Mucosa of descending colon (tissue), 3 donors: ENCODE data around the gene JAM3. TPM values are rescaled to one million over a fixed set of nuclear protein-coding genes. Genes with fewer than 3 reads are reported as not detected.

ENCODE experiments used
- ATAC-seq: fragments of 200-7000 bp; cut with Tn5 transposase; one replicate; pipeline ENCODE4 v1.9.1; 2020; ENCODE audit warnings: mild to moderate bottlenecking, moderate library complexity
- DNase-seq, 3 donors: peaks; one replicate each; pipeline ENCODE4 v3.0.0-alpha.2; 2020
- H3K36me3 ChIP-seq: fragments of 200-600 bp; one replicate; pipeline ENCODE4 v1.8.0; 2021; ENCODE audit warnings: low read depth, mild to moderate bottlenecking
- H3K4me1 ChIP-seq: fragments of 200-600 bp; one replicate; pipeline ENCODE4 v1.8.0; 2021; ENCODE audit warnings: low read depth, mild to moderate bottlenecking
- H3K4me3 ChIP-seq: fragments of 200-600 bp; one replicate; pipeline ENCODE4 v1.8.0; 2021; ENCODE audit warnings: mild to moderate bottlenecking
- H3K9me3 ChIP-seq: fragments of 200-600 bp; one replicate; pipeline ENCODE4 v1.8.0; 2021; ENCODE audit warnings: mild to moderate bottlenecking
- CTCF ChIP-seq: fragments of 200-600 bp; IDR thresholded peaks from one replicate; pipeline ENCODE4 v1.8.0; 2022; ENCODE audit warnings: antibody characterized with exemption, mild to moderate bottlenecking
- intact Hi-C, 2 donors: fragments of 100-400 bp; cut with DNase I in 1 of 2; cut with micrococcal nuclease in 1 of 2; formaldehyde crosslinking; loops; one replicate each; pipeline versions ENCODE4 v1.11.0 to v1.11.1; 2022; cut with DNase I, micrococcal nuclease
- total RNA-seq, 3 donors: library from RNA; stranded (reverse); fragmentation: NEBNext Ultra II Directional in 2 of 3; extraction: Animal tissue kit (Norgen Biotek cat#: 25700) in 2 of 3; gene quantifications; one replicate each; pipeline versions ENCODE4 v1.2.1 to v1.2.4, GENCODE V29; 2021 to 2023
- donor health status: DM: no; HTN: no; CAD: no; lungs with moderate emphysema.
- donor health status: DM: no; HTN: no; CAD: no.
- donor health status: DM: no; HTN: yes; CAD: no.

JAM3 gene
- total RNA-seq, 3 donors from 2014 or later = 5.4 to 62.7 (median 5.5) TPM

GRCh38 chr11:134030853-134031252 lies 38.0 kb upstream of the JAM3 start:
- H3K4me1 ChIP-seq = peaks cover 8% of the 10 kb centered on the region
- H3K36me3 ChIP-seq = no peaks in the 10 kb centered on the region
- intact Hi-C loops = no loop called here
- no peak for TF ChIP-seq CTCF
- H3K9me3 ChIP-seq = no peaks in the 10 kb centered on the region
- H3K4me3 ChIP-seq = no peak overlapping the region
- DNase-seq (no peak), ATAC-seq (no peak)

GRCh38 chr11:134032043-134032442 lies 36.8 kb upstream of the JAM3 start:
- Histone ChIP-seq H3K4me3 (no peak overlapping the region), H3K4me1 (peaks cover 8% of the 10 kb centered on the region), H3K36me3 (no peaks in the 10 kb centered on the region), H3K9me3 (no peaks in the 10 kb centered on the region)
- DNase-seq (no peak), ATAC-seq (no peak)
- intact Hi-C loops = no loop called here
- TF ChIP-seq CTCF = no peak

GRCh38 chr11:134032501-134033091 lies 36.3 kb upstream of the JAM3 start:
- TF ChIP-seq CTCF = no peak
- Histone ChIP-seq H3K36me3 (no peaks in the 10 kb centered on the region), H3K4me3 (no peak overlapping the region), H3K4me1 (peaks cover 8% of the 10 kb centered on the region), H3K9me3 (no peaks in the 10 kb centered on the region)
- peak in 2 of 3 donors; percentile 43 to 60 for DNase-seq
- ATAC-seq = no peak
- intact Hi-C loops = no loop called here

GRCh38 chr11:134033276-134033675 lies 35.6 kb upstream of the JAM3 start:
- no peaks in the 10 kb centered on the region for H3K36me3 ChIP-seq
- intact Hi-C loops = no loop called here
- H3K9me3 ChIP-seq = no peaks in the 10 kb centered on the region
- H3K4me1 ChIP-seq = peaks cover 14% of the 10 kb centered on the region
- TF ChIP-seq CTCF = no peak
- ATAC-seq = no peak
- peak in 1 of 3 donors; percentile 39 for DNase-seq
- no peak overlapping the region for H3K4me3 ChIP-seq

- no peak for TF ChIP-seq CTCF
- intact Hi-C loops = no loop called here
- no peaks in the 10 kb centered on the region for H3K36me3 ChIP-seq
- H3K4me1 ChIP-seq = peaks cover 14% of the 10 kb centered on the region
- H3K4me3 ChIP-seq = no peak overlapping the region
- DNase-seq (peak; percentile 69 to 74 (median 70)), ATAC-seq (peak; percentile 75)
- no peaks in the 10 kb centered on the region for H3K9me3 ChIP-seq
Observed at GRCh38 chr11:134033696-134034491, 35.0 kb upstream of the JAM3 start.
